Stomach smooth muscle (tissue), 2 donors: ENCODE data around the gene COL23A1.

Experiments
- H3K27ac ChIP-seq: one replicate; pipeline ENCODE4 v1.7.0; 2013; ENCODE audit warnings: mild to moderate bottlenecking, low read length, inconsistent platforms
- H3K27me3 ChIP-seq, 2 donors: one replicate each; pipeline ENCODE4 v1.7.0; 2013; ENCODE audit warnings: low read length in 2 of 2; ENCODE audit not compliant: insufficient read depth in 2 of 2, control insufficient read depth in 1 of 2
- H3K36me3 ChIP-seq, 2 donors: one replicate each; pipeline ENCODE4 v1.7.0; 2013; ENCODE audit warnings: low read length in 2 of 2; ENCODE audit not compliant: control insufficient read depth in 2 of 2, insufficient read depth in 2 of 2
- H3K4me1 ChIP-seq: one replicate; pipeline ENCODE4 v1.7.0; 2013; ENCODE audit warnings: low read length; ENCODE audit not compliant: control insufficient read depth, insufficient read depth
- H3K4me3 ChIP-seq, 2 donors: one replicate each; pipeline ENCODE4 v1.7.0; 2013; ENCODE audit warnings: low read length in 2 of 2
- H3K9ac ChIP-seq, 2 donors: one replicate each; pipeline ENCODE4 v1.7.0; 2013; ENCODE audit warnings: low read length in 2 of 2, mild to moderate bottlenecking in 1 of 2
- H3K9me3 ChIP-seq, 2 donors: one replicate each; pipeline ENCODE4 v1.7.0; 2013; ENCODE audit warnings: low read length in 2 of 2; ENCODE audit not compliant: control insufficient read depth in 2 of 2
- donor health status: healthy.
- donor health status: Pancreatic carcinoma.

The COL23A1 gene

GRCh38 chr5:178442405-178443257 lies 147.6 kb downstream of the COL23A1 start:
- H3K4me1 ChIP-seq = no peaks in the 10 kb centered on the region
- peaks cover 0 to 2% of the 10 kb centered on the region in 2 donors for H3K27me3 ChIP-seq
- no peaks in the 10 kb centered on the region for H3K9me3 ChIP-seq
- no peak overlapping the region for H3K9ac ChIP-seq
- no peak overlapping the region for H3K27ac ChIP-seq
- H3K36me3 ChIP-seq = no peaks in the 10 kb centered on the region
- no peak overlapping the region for H3K4me3 ChIP-seq

GRCh38 chr5:178441486-178442270 lies 148.5 kb downstream of the COL23A1 start:
- H3K27ac ChIP-seq = no peak overlapping the region
- no peak overlapping the region for H3K4me3 ChIP-seq
- H3K4me1 ChIP-seq = no peaks in the 10 kb centered on the region
- no peak overlapping the region for H3K9ac ChIP-seq
- no peaks in the 10 kb centered on the region for H3K36me3 ChIP-seq
- peaks cover 0 to 2% of the 10 kb centered on the region in 2 donors for H3K27me3 ChIP-seq
- no peaks in the 10 kb centered on the region for H3K9me3 ChIP-seq

DNA sequence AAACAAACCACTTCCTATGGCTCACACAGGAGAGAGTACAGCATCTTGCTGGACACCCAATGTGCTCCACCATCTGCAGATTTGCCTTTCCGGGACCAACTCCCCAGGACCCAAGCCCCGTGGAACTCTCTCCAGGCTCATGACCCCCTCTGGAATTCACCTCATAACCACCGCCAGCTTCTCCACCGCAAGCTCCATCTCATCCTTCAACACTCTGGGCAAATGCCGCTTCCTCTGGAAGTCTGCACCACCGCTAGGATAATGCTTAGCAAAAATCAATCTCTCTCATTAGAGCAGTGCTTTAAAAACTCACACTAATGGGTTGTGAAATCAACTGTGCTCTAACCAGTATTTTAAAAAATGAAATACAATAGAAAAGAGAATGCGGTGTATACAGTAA lies 150.0 kb downstream of the COL23A1 start:
- Histone ChIP-seq H3K9me3 (no peaks in the 10 kb centered on the region), H3K27me3 (peaks cover 0 to 4% of the 10 kb centered on the region in 2 donors), H3K36me3 (no peaks in the 10 kb centered on the region), H3K9ac (no peak overlapping the region), H3K27ac (no peak overlapping the region), H3K4me3 (no peak overlapping the region), H3K4me1 (peaks cover under 1% of the 10 kb centered on the region)

DNA sequence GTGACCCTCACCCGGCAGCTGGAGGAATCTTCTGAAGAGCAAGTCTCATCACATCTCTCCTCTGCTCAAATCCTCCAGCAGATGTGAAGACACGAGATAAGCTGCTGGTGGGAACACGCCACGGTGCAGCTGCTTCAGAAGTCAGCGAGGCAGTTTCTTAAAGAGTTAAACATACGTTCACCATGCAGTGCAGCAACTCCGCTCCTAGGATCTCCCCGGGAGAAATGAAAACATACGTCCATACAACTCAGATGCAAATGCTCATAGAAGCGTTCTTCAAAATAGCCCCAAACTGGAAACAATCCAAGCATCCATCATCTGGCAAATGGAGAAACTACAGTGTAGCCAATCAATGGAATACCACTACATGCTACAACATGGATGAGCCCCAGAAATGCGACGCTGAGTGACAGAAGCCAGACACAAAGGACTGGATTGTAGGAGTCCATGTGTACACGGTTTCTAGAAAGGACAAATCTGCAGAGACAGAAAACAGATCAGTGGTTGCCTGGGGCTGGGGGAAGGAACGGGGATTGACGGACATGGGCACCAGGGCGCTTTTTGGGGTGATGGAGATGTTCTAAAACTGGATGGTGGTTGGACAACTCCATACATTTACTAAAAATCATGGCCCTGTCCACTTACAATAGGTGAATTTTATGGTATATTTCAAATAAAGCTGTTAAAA lies 150.6 kb downstream of the COL23A1 start:
- H3K4me3 ChIP-seq = no peak overlapping the region
- H3K27ac ChIP-seq = no peak overlapping the region
- H3K36me3 ChIP-seq = no peaks in the 10 kb centered on the region
- H3K9ac ChIP-seq = no peak overlapping the region
- no peaks in the 10 kb centered on the region for H3K9me3 ChIP-seq
- H3K27me3 ChIP-seq = peaks cover 0 to 4% of the 10 kb centered on the region in 2 donors
- H3K4me1 ChIP-seq = peaks cover 2% of the 10 kb centered on the region

DNA sequence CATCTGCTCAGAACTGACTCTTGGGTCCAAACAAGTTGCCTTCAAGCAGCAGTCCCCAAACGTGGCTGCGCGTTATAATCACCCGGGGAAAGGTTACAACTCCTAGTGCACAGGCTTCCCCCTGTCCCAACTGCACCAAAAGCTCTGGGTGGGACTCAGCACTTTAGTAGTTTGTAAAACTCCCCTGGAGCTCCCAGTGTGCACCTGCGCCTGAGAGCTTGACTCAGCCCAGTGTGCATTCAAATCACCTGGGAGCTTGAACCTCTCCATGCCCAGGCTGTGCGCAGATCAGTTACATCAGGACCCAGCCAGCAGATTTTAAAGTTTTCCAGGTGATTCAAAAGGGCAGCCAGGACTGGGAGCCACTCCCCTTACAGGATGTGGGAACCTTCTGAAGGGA lies 151.4 kb downstream of the COL23A1 start:
- H3K9me3 ChIP-seq = no peaks in the 10 kb centered on the region
- no peak overlapping the region for H3K9ac ChIP-seq
- H3K27me3 ChIP-seq = peaks cover 0 to 4% of the 10 kb centered on the region in 2 donors
- H3K4me3 ChIP-seq = no peak overlapping the region
- no peak overlapping the region for H3K27ac ChIP-seq
- H3K36me3 ChIP-seq = no peaks in the 10 kb centered on the region
- H3K4me1 ChIP-seq = peaks cover 2% of the 10 kb centered on the region

GRCh38 chr5:178437386-178438075 lies 152.7 kb downstream of the COL23A1 start:
- H3K4me1 ChIP-seq = peaks cover 2% of the 10 kb centered on the region
- H3K9me3 ChIP-seq = no peaks in the 10 kb centered on the region
- H3K36me3 ChIP-seq = no peaks in the 10 kb centered on the region
- no peak overlapping the region for H3K9ac ChIP-seq
- H3K27ac ChIP-seq = no peak overlapping the region
- H3K4me3 ChIP-seq = no peak overlapping the region
- peaks cover 0 to 4% of the 10 kb centered on the region in 2 donors for H3K27me3 ChIP-seq

GRCh38 chr5:178436326-178436940 lies 153.8 kb downstream of the COL23A1 start:
- H3K4me1 ChIP-seq = peaks cover 2% of the 10 kb centered on the region
- no peak overlapping the region for H3K27ac ChIP-seq
- peaks cover 0 to 4% of the 10 kb centered on the region in 2 donors for H3K27me3 ChIP-seq
- H3K9me3 ChIP-seq = peaks cover 0 to 1% of the 10 kb centered on the region in 2 donors
- H3K9ac ChIP-seq = no peak overlapping the region
- no peaks in the 10 kb centered on the region for H3K36me3 ChIP-seq
- H3K4me3 ChIP-seq = no peak overlapping the region

- Histone ChIP-seq H3K9me3 (peaks cover 0 to 5% of the 10 kb centered on the region in 2 donors), H3K4me3 (no peak overlapping the region), H3K9ac (no peak overlapping the region)
These were observed 154.6 kb downstream of the COL23A1 start for GRCh38 chr5:178435321-178436238.

GRCh38 chr5:178434851-178435250 lies 155.3 kb downstream of the COL23A1 start:
- H3K27ac ChIP-seq = no peak overlapping the region
- H3K9ac ChIP-seq = no peak overlapping the region
- no peaks in the 10 kb centered on the region for H3K36me3 ChIP-seq
- peaks cover 0 to 5% of the 10 kb centered on the region in 2 donors for H3K9me3 ChIP-seq
- H3K4me1 ChIP-seq = peaks cover 2% of the 10 kb centered on the region
- H3K4me3 ChIP-seq = no peak overlapping the region
- peaks cover 0 to 3% of the 10 kb centered on the region in 2 donors for H3K27me3 ChIP-seq

More at GRCh38 chr5:178435321-178436238, 154.6 kb downstream of the COL23A1 start:
- Histone ChIP-seq H3K4me1 (peaks cover 2% of the 10 kb centered on the region), H3K27me3 (peaks cover 0 to 4% of the 10 kb centered on the region in 2 donors), H3K36me3 (no peaks in the 10 kb centered on the region), H3K27ac (no peak overlapping the region)
